HG03135 (cell line): ENCODE data around the gene ZNF726.
"Not testable (repeated sequence)": the region's sequence is repeated elsewhere in the genome, so short reads cannot be mapped to it uniquely, and the experiment has no call there.

Experiments
- ATAC-seq: cut with Tn5 transposase; IDR thresholded peaks from one replicate; pipeline ENCODE4 v1.9.1; 2021; ENCODE audit warnings: mild to moderate bottlenecking, moderate library complexity; ENCODE audit not compliant: unreplicated experiment

The ZNF726 gene

DNA sequence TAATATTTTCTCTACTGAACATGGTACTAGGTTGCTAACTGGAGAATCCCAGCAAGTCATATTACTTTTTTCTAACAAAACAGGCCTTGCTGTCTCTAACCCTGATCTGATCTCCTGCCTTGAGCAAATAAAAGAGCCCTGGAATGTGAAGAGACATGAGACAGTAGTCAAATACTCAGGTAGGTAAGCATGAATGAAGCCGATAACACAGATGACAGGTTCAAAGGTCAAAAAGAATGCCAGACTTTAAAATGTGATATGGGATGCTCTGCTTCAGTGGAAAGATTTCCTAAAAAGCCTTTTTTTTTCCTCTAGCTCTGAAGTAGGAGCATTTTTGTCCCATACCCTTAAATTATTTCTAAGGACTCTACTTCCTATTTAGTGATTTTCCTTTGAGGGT lies 28.7 kb downstream of the ZNF726 start:
- no peak for ATAC-seq

DNA sequence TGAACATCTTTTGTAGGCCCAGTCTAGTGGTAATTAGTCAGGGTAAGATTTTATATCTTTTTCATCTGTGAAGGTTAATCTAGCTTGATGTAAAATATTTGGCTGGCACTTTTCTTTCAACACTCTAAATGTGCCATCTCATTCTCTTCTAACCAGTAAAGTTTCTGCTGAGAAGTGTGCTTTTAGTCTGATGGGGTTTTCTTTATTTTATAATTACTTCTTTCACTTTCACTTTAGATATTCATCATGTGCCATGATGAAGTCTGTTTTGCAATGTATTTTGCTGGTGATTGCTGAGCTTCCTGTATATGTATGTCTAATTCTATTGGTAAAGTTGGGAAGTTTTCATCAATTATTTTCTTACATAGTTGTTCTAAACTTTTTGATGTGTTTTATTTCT lies 31.9 kb downstream of the ZNF726 start:
- no peak for ATAC-seq

DNA sequence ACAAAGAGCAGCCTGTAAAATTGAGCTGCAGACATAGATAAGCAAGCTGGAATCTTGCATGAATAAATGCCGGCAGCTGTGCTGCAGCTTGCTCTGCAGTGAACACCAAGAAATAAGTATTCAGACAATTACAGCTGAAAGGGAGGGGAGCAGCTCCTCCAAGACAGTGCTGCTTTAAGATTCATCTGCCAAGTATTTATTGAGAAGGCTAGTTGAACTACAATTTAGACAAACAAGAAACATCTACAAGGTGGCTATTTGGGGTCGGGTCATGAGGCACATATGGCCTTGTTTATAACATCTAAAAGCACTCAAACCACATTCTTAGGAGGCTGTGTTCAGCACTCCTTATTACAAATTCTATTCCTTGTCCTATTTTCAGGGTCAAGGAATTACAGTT lies 34.9 kb downstream of the ZNF726 start:
- ATAC-seq, result no peak

DNA sequence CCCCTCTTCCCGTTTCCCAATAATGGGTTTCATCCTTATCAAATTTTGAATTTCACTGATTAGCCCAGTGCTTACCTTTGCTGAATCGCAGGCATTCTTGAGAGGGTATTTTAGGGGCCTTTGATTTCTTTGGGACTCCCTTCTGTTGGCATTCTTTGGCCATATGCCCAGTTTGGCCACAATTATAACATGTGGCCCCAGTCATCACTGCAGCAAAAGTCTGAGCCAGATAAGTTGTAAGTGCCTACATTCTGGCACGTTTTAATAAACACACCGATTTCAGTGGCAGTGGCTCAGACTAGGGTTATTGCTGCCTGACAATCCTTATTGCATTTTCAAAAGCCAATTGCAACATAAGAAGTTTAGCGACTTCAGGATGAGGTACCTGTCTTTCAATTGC lies 41.4 kb downstream of the ZNF726 start:
- ATAC-seq, result no peak

DNA sequence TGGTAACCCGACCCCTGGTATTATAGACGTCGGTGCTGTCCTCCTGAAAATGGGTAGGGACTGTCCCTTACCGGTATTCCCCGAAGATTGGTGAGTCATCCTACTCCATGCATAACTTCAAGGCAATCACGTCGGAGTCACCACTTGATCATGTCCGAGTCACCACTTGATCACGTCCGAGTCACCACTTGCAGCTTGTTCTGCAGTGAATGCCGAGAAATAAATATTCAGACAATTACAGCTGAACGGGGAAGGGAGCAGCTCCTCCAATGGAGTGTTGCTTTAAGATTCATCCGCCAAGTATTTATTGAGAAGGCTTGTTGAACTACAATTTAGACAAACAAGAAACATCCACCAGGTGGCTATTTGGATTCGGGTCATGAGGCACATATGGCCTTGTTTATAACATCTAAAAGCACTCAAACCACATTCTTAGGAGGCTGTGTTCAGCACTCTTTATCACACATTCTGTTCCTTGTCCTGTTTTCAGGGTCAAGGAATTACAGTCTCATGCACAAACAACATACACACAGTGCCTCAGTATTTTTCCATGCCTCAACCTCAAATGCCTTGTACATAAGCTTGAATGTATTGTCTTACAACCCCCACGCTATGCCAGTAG lies 43.1 kb downstream of the ZNF726 start:
- ATAC-seq, result no peak

DNA sequence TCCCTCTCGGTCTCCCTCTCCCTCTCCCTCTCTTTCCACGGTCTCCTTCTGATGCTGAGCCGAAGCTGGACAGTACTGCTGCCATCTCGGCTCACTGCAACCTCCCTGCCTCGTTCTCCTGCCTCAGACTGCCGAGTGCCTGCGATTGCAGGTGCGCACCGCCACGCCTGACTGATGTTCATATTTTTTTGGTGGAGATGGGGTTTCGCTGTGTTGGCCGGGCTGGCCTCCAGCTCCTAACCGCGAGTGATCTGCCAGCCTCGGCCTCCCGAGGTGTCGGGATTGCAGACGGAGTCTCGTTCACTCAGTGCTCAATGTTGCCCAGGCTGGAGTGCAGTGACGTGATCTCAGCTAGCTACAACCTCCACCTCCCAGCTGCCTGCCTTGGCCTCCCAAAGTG lies 48.7 kb downstream of the ZNF726 start:
- not testable (repeated sequence) for ATAC-seq

DNA sequence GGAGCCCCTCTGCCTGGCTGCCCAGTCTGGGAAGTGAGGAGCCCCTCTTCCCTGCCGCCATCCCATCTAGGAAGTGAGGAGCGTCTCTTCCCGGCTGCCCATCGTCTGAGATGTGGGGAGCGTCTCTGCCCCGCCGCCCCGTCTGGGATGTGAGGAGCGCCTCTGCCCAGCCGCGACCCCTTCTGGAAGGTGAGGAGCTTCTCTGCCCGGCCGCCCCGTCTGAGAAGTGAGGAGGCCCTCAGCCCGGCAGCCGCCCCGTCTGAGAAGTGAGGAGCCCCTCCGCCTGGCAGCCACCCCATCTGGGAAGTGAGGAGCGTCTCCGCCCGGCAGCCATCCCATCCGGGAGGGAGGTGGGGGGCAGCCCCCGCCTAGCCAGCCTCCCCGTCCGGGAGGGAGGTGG lies 49.2 kb downstream of the ZNF726 start:
- ATAC-seq, result not testable (repeated sequence)

DNA sequence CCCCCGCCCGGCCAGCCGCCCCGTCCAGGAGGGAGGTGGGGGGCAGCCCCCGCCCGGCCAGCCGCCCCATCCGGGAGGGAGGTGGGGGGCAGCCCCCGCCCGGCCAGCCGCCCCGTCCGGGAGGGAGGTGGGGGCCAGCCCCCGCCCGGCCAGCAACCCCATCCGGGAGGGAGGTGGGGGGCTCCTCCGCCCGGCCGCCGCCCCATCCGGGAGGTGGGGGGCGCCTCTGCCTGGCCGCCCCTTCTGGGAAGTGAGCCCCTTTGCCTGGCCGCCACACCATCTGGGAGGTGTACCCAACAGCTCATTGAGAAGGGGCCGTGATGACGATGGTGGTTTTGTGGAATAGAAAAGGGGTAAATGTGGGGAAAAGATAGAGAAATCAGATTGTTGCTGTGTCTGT lies 49.6 kb downstream of the ZNF726 start:
- ATAC-seq, result not testable (repeated sequence)

DNA sequence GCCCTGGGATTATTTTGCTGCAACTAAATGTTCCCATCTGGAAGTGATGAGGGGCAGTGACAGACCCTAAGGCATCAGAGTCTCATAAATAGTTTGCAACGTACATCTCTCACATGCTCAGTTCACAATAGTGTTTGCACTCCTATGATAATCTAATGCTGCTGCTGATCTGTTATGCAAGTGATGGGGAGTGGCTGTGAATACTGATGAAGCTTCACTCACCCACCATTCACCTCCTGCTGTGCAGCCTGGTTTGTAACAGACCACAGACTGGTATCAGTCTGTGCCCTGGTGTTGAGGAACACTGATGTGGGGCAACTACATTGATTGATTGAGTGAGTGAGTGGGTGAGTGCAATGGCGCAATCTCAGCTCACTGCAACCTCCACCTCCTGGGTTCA lies 54.9 kb downstream of the ZNF726 start:
- ATAC-seq, result no peak

DNA sequence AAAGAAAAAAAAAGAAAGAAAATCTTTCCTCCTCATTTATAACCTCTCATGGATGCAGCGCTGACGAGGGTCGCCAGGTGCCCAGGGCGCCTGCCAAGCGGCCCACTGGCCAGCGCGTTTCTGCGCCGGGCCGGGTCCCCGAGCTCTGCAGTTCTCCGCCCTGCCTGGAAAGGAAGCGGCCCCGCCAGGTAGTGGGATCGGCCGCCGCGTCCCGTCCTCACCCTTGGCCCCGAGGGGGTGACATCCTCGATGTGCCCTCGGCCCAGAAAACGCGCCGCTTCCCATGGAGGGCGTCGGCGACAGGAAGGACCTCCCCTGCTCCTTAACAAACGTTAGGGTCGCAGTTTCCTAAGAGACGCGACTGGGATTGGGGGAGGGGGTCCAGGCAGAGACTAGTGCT lies 56.9 kb downstream of the ZNF726 start:
- ATAC-seq, result no peak

DNA sequence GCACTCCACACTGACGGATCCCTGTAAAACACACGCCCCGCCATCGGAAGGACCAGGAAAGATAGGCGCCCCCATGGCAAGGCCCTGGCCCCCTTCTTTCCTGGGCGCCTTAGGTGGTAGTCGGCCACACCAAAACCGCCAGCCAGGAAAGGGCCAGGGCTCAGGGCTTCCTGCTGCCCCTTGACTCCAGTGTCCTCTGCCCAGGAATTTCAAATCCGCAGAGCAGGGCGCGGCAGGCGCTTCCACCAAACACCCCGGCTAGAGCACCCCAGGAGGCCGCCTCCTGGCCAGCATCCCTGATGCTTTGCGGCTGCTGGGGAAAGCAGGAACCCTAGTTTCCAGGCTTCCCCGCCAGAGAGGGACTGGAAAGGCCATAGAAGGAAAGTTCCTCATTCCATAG lies 57.5 kb downstream of the ZNF726 start:
- no peak for ATAC-seq

DNA sequence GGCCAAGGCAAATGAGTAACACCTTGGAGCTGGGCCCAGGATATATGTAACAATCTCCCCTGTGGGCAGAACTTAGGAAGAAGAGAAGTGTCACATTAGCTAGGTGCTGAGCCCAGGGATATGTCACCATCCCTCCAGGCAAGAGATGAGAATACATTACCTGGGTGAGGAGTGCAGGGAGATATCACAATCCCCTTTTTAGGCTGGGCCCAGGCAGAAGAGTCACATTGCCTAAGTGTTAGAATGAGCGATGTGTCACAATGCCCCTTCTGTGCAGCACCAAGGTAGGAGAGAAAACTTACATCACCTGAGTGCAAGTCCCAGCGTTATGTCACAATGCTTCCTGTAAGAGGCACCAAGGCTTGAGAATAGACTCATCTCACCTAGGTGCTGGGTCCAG lies 60.3 kb downstream of the ZNF726 start:
- no peak for ATAC-seq

DNA sequence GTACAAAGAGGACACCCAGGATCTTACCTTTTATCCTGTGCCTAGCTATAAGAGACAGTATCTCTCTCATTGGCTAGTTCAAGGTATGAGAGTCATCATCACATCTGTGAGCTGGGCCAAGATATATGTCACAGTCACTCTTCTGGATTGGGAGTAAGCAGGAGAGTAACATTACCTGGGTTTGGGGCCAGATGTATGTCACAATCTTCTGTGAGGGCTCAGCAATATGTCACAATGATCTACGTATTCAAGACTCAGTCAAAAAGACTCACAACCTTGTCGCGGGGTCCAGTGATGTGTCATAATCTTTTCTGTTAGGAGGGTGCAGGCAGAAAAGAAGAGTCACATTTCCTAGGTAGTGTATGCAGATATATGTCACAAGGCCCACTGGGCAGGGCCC lies 61.9 kb downstream of the ZNF726 start:
- ATAC-seq, result not testable (repeated sequence)

DNA sequence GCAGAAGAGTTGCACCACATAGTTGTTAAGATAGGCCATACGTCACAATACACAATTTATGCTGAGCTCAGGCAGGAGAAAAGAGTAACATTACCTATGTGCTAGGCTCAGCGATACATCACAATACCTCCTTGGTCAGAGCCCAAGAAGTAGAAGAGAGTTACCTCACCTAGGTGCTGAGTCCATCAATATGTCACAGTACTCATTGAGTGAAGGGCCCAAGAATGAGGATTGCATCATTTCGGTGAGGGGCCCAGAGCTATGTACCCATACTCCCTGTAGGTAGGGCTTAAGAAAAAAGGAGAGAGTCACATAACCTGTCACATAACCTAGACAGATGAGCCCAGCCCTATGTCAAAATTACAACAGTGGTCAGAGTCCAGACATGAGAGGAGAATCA lies 62.6 kb downstream of the ZNF726 start:
- ATAC-seq, result not testable (repeated sequence)

DNA sequence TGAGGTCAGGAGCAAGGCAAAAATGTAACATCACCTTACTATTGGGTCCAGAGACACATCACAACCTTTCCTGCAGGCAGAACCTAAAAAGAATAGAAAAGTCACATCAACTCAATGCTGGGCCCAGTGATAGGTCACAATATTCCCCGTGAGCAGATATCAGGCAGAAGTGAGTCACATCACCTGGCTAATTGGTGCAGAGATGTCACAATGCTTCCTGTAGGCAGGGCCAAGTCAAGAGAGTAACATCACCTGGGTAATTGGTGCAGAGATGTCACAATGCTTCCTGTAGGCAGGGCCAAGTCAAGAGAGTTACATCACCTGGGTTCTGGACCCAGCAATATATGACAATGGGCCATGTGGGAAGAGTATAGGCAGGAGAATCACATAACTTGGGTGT lies 63.4 kb downstream of the ZNF726 start:
- no peak for ATAC-seq

DNA sequence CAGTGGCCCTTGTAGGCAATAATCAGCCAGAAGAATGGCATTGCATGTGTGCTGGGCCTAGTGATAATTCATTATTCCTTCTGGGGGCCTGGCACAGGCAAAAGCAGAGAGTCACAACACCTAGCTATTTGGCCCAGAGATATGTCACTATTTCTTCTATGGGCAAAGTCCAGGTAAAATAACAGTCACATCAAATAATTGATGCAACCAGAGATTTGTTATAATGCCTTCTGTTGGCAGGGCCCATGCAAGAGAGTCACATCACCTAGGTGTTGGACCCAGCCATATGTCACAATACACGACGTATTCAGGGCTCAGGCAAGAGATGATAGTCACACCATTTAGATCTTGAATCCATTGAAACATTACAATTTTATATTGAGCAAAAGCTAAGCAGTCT lies 66.1 kb downstream of the ZNF726 start:
- no peak for ATAC-seq

DNA sequence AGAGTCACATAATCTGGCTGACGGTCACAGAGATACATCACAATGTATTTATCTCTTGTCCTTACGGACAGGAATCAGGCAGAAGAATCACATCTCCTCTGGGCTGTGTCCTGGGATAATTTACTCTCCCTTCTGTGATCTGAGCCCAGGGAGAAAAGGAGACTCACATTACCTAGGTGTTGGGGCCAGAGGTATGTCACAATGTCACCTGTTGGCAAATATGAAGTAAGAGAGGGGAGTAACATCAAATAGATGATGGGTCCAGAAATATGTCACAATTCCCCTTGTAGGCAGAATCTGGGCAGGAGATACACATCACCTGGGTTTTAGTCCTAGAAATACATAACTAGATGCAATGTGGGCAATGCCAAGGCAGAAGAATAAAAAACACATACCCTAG lies 67.2 kb downstream of the ZNF726 start:
- no peak for ATAC-seq

DNA sequence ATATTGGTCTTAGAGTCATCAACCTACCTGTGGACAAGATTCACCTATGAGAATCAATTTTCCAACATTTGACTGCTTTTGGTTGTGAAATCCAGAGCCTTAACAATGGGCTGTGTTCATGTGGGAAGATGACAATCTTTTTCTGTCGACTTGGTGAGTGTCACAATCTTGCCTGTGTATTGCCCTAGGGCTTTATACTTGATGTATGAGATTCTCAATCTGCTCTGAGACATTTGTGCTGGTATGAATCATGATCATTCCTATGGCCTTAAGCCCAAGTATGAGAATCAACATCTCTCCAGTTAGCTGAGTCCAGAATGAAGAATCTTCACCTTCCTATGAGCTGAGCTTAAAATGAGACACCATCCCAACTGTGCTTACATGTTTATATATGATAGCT lies 68.7 kb downstream of the ZNF726 start:
- ATAC-seq, result no peak
